HUES64 (cell line): ENCODE data around the gene SBF2.

Experiments
- H3K27ac ChIP-seq: 2 replicates; pipeline ENCODE4 v1.7.0; 2013; ENCODE audit warnings: low read depth, low read length, inconsistent platforms
- H3K27me3 ChIP-seq: 2 replicates; pipeline ENCODE4 v1.6.1; 2013; ENCODE audit warnings: mild to moderate bottlenecking, low read length; ENCODE audit not compliant: insufficient read depth
- H3K36me3 ChIP-seq: 2 replicates; pipeline ENCODE4 v1.6.1; 2013; ENCODE audit warnings: mild to moderate bottlenecking, low read length; ENCODE audit not compliant: insufficient read depth
- H3K4me1 ChIP-seq: 2 replicates; pipeline ENCODE4 v1.6.1; 2013; ENCODE audit warnings: mild to moderate bottlenecking, low read length, moderate library complexity; ENCODE audit not compliant: insufficient read depth
- H3K4me3 ChIP-seq: 2 replicates; pipeline ENCODE4 v1.5.1; 2013; ENCODE audit warnings: mild to moderate bottlenecking, low read length, moderate library complexity
- H3K9ac ChIP-seq: 2 replicates; pipeline ENCODE4 v1.6.1; 2013; ENCODE audit warnings: mild to moderate bottlenecking, low read depth, low read length
- H3K9me3 ChIP-seq: 2 replicates; pipeline ENCODE4 v1.6.1; 2013; ENCODE audit warnings: low read depth, low read length; ENCODE audit not compliant: insufficient read depth
- WGBS: fragments of 150-250, 120-280 bp; methylation state at CpG from one replicate; pipeline ENCODE4 v1.1.7; 2013; ENCODE audit warnings: missing lambda C conversion rate; 5-methylcytosine and 5-hydroxymethylcytosine counted together

SBF2 gene

GRCh38 chr11:9761441-9761945 is 532.5 kb downstream of the SBF2 start:
- Histone ChIP-seq H3K27ac (no peak overlapping the region), H3K36me3 (no peaks in the 10 kb centered on the region), H3K9ac (no peak overlapping the region), H3K9me3 (no peaks in the 10 kb centered on the region), H3K4me3 (no peak overlapping the region), H3K4me1 (peaks cover 14% of the 10 kb centered on the region), H3K27me3 (no peaks in the 10 kb centered on the region)
- WGBS = 82% methylated on average over 6 of the region's 6 CpGs

GRCh38 chr11:9760193-9760575 is 533.8 kb downstream of the SBF2 start:
- no peaks in the 10 kb centered on the region for H3K36me3 ChIP-seq
- no peak overlapping the region for H3K4me3 ChIP-seq
- no peak overlapping the region for H3K27ac ChIP-seq
- WGBS = 95% methylated on average over 3 of the region's 3 CpGs
- peaks cover 11% of the 10 kb centered on the region for H3K4me1 ChIP-seq
- no peaks in the 10 kb centered on the region for H3K9me3 ChIP-seq
- no peaks in the 10 kb centered on the region for H3K27me3 ChIP-seq
- no peak overlapping the region for H3K9ac ChIP-seq

GRCh38 chr11:9759519-9760192 is 534.4 kb downstream of the SBF2 start:
- H3K4me3 ChIP-seq = no peak overlapping the region; the same call in 1 of the 2 replicates
- H3K9me3 ChIP-seq = no peaks in the 10 kb centered on the region
- WGBS = 88% methylated on average over 10 of the region's 10 CpGs
- no peak overlapping the region for H3K27ac ChIP-seq
- no peaks in the 10 kb centered on the region for H3K36me3 ChIP-seq
- H3K27me3 ChIP-seq = no peaks in the 10 kb centered on the region
- H3K9ac ChIP-seq = no peak overlapping the region
- H3K4me1 ChIP-seq = peaks cover 8% of the 10 kb centered on the region

- H3K4me1 ChIP-seq = peaks cover 12% of the 10 kb centered on the region
- H3K4me3 ChIP-seq = peak overlapping the region; percentile 63
Measured at GRCh38 chr11:9758637-9759518, 535.1 kb downstream of the SBF2 start.

GRCh38 chr11:9757809-9758636 is 536.0 kb downstream of the SBF2 start:
- H3K9ac ChIP-seq = peak overlapping the region; percentile 76
- peak overlapping the region; percentile 63 for H3K4me3 ChIP-seq
- H3K27ac ChIP-seq = peak overlapping the region; percentile 50
- 8% methylated on average over 64 of the region's 64 CpGs for WGBS
- H3K36me3 ChIP-seq = no peaks in the 10 kb centered on the region
- H3K4me1 ChIP-seq = peaks cover 15% of the 10 kb centered on the region
- no peaks in the 10 kb centered on the region for H3K9me3 ChIP-seq
- H3K27me3 ChIP-seq = no peaks in the 10 kb centered on the region

More at GRCh38 chr11:9758637-9759518, 535.1 kb downstream of the SBF2 start:
- Histone ChIP-seq H3K9ac (peak overlapping the region; percentile 76), H3K9me3 (no peaks in the 10 kb centered on the region), H3K27me3 (no peaks in the 10 kb centered on the region), H3K27ac (peak overlapping the region; percentile 50; the same call in 1 of the 2 replicates), H3K36me3 (no peaks in the 10 kb centered on the region)
- WGBS = 27% methylated on average over 57 of the region's 58 CpGs

GRCh38 chr11:9756878-9757277 is 537.1 kb downstream of the SBF2 start:
- H3K27ac ChIP-seq = no peak overlapping the region
- H3K9ac ChIP-seq = no peak overlapping the region
- peaks cover 15% of the 10 kb centered on the region for H3K4me1 ChIP-seq
- H3K36me3 ChIP-seq = peaks cover 5% of the 10 kb centered on the region
- H3K9me3 ChIP-seq = no peaks in the 10 kb centered on the region
- H3K4me3 ChIP-seq = no peak overlapping the region
- H3K27me3 ChIP-seq = no peaks in the 10 kb centered on the region
- WGBS = 93% methylated on average over 6 of the region's 6 CpGs

- H3K4me1 ChIP-seq = peaks cover 15% of the 10 kb centered on the region
- H3K9ac ChIP-seq = no peak overlapping the region
- H3K4me3 ChIP-seq = no peak overlapping the region
- no peaks in the 10 kb centered on the region for H3K9me3 ChIP-seq
- 95% methylated on average over 5 of the region's 5 CpGs for WGBS
- peaks cover 9% of the 10 kb centered on the region for H3K36me3 ChIP-seq
- no peak overlapping the region for H3K27ac ChIP-seq
- no peaks in the 10 kb centered on the region for H3K27me3 ChIP-seq
Measured at GRCh38 chr11:9756461-9756860, 537.6 kb downstream of the SBF2 start.

GRCh38 chr11:9755561-9756185 is 538.3 kb downstream of the SBF2 start:
- Histone ChIP-seq H3K4me3 (no peak overlapping the region), H3K9ac (no peak overlapping the region), H3K4me1 (peaks cover 15% of the 10 kb centered on the region)

GRCh38 chr11:9754010-9754471 is 540.0 kb downstream of the SBF2 start:
- H3K27me3 ChIP-seq = no peaks in the 10 kb centered on the region
- H3K4me3 ChIP-seq = no peak overlapping the region
- no peaks in the 10 kb centered on the region for H3K9me3 ChIP-seq
- H3K36me3 ChIP-seq = peaks cover 29% of the 10 kb centered on the region
- H3K27ac ChIP-seq = peak overlapping the region; percentile 9; the same call in 1 of the 2 replicates
- peaks cover 15% of the 10 kb centered on the region for H3K4me1 ChIP-seq
- H3K9ac ChIP-seq = no peak overlapping the region
- WGBS = 94% methylated on average over 3 of the region's 3 CpGs

More at GRCh38 chr11:9755561-9756185, 538.3 kb downstream of the SBF2 start:
- Histone ChIP-seq H3K9me3 (no peaks in the 10 kb centered on the region), H3K36me3 (peaks cover 17% of the 10 kb centered on the region), H3K27me3 (no peaks in the 10 kb centered on the region), H3K27ac (no peak overlapping the region)
- WGBS = 81% methylated on average over 7 of the region's 7 CpGs

GRCh38 chr11:9753021-9753420 is 541.0 kb downstream of the SBF2 start:
- no peak overlapping the region for H3K9ac ChIP-seq
- peaks cover 13% of the 10 kb centered on the region for H3K4me1 ChIP-seq

More at GRCh38 chr11:9753021-9753420, 541.0 kb downstream of the SBF2 start:
- Histone ChIP-seq H3K27me3 (no peaks in the 10 kb centered on the region), H3K27ac (no peak overlapping the region), H3K36me3 (peaks cover 33% of the 10 kb centered on the region), H3K4me3 (no peak overlapping the region), H3K9me3 (no peaks in the 10 kb centered on the region)
- 88% methylated on average over 3 of the region's 3 CpGs for WGBS
